Activated T-cell treated with anti-CD3 and anti-CD28 coated beads, Interleukin-2, amount 50 U/mL, for 1 hour (primary cell): ENCODE results near the gene FOSB.

Source experiments
- DNase-seq: peaks from one replicate; pipeline ENCODE4 v3.0.0-alpha.2; 2020

FOSB gene

DNA sequence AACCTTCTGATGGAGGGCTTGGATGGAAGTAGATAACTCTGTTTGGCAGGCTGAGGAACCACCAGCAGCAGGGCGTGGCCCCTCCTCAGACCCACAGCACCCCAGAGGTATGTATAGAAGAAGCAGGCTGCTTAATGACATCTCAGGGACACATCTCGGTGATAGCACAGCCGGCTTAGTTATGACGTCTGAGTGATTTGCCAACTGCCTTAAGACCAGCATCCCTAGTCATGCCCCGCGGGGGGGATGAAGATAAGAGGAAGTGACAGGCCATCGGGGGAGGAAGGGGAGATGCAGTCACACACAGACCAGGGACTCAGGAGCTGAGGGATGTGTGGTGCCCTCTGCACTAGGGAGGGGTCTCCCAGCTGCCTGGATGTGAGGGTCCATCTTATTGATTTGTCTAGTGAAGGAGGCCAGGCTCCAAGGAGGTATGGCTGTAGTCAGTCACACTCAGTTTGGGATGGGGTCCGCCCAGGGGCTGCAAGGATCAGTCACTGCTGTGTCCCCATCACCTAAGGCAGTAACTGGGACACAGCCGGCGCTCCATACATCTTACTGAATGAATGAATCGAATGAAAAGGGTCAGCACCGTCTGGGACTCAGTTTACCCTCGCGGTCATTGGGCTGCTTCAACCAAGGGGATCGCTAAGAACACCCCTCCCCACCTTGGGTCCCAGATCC, 24.9 kb upstream of the FOSB start:
- DNase-seq, result peak; percentile 50

DNA sequence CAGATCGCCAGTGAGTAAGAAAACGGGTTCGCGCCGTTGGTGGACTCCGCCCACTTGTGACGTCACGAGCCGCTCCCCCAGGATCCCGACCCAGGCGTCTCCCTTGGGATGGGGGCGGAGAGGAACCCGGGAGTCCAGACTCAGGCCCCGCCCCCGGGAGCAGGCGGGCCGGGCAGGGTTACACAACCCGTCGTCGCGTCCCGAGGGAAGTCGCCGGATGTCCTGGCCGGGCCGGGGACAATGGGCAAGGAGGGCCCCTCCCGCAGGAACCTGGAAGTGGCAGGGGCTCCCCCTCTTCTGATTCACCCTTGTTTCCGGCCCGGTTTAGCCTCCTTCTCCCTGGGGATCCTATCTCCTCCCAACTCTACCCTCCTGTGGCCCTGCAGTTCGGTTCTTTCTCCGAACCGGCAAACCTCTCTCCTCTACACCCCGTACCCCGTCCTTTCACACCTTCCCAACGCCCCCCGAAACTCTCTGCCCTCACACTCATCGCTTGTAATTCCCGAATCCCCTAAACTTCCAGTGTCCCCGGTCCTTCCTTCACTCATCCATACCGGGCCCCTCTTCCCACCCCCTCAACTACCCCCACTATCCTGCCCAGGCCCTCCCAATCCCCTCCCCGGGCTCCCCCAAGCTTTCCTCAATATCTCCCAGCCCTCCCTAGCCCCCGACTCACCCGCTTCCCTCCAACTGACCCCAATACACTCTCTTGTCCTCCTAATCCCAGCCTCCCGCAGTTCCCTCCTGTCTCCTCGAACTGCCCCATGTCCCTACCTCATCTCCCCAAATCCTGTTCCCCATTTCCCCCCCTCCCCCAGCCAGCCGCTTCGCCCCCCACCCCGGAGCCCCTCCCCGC, 24.1 kb upstream of the FOSB start:
- peak; percentile 64 for DNase-seq

DNA sequence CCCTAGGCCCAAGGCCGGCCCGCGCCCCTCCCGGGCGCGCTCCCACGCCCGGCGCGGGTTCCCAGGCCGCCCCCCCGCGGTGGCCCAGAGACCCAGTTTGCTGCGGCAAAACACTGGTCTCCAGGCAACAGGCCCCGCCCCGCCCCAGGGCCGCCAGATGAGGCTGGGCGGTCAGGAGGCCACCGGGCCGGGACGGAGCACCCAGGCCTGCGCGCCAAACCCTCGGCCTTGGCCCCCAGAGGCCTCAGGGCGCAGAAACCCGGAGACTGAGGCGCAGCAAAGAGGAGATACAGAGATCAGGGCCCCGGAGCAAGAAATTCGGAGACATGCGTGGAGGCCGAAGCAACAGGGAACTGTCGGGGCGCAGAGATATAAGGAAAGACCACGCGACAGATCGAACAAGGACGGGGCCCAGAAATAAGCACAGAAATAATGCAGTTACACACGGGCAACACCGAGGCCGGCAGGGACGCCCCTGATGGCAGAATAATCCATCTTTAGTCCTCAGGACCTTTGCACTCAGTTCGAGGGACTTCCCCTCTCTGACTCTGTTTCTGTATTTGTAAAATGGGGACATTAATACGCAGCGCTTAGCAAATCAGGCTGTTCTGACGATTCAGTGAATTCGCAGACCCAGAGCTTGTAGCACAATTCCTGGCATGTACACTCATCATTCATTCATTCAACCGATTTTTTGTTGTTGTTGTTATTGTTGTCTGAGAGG, 23.3 kb upstream of the FOSB start:
- peak; percentile 84 for DNase-seq

DNA sequence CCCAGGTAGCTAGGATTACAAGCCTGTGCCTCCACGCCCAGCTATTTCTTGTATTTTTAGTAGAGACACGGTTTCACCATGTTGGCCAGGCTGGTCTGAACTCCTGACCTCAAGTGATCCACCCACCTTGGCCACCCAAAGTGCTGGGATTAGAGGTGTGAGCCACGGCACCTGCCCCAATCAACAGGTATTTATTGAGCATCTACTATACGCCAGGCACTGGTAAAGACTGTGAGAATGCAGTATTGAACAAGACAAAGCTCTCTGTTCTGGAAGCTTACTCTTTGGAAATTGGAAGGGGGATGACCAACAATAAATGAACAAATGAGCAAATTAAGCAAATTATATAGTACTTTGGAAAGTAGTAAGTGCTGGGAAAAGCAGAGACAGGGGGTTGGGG, 22.7 kb upstream of the FOSB start:
- no peak for DNase-seq

DNA sequence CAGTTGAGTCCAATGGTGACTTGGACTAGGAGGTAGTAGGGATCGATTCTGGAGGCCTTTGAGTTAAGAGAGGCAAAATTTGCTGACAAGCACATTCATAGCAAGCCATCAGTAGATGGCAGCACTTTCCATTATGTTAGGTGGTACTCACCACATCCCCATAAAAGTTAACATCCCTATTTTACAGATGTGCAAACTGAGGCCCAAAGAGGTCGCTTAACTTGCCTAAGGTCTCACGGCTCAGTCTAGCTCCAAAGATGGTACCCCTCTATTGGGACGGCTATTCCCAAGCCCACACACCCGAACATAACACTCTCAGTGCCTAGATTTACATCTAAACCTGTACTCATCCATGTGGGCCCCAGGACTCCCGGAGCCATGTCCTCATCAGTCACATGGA, 21.5 kb upstream of the FOSB start:
- DNase-seq, result no peak

DNA sequence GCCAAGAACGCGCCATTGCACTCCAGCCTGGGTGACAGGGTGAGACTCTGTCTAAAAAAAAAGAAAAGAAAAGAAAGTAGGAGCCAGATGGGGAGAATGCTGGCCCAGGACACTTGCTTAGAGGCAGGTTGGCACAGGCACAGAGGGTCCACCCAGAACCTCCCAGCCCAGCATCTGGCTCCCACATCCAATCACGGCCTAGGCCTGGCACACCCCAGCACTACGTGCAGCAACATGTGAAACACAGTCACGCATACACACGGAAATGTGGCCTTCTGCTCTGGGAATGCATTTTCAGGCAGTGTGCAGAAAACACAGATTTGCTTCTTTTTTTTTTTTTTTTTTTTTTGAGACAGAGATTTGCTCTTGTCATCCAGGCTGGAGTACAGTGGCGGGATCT, 20.9 kb upstream of the FOSB start:
- no peak for DNase-seq

DNA sequence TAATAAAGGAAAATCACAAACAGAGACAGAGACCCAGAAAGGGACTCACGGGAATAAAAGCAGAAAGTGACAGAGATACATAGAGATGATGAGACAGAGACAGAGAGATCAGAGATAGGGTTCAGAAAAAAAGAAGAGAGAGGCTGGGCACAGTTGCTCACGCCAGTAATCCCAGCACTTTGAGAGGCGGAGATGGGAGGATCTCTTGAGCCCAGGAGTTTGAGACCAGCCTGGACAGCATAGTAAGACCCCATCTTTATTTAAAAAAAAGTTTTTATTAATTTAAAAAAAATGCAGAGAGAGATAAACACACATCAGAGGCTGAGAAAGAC, 19.4 kb upstream of the FOSB start:
- no peak for DNase-seq

DNA sequence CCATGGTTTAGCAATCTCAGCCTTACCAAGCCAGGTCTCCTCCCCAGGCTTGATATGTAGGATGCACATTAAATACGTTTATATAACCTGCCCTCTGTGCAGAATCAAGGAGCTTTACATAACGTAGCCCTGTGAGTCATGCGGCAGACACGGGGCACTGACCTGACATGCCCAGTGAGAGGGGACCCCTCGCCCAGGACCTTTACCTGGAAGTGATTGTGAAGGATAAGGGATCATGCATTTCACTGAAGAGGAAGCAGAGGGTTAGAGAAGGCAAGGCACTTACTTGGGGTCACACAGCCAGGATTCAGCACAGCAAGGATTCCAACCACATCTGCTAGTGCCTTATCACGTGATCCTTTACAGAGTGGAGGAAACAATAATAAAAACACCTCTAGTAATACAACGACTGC, 18.9 kb upstream of the FOSB start:
- DNase-seq, result no peak

DNA sequence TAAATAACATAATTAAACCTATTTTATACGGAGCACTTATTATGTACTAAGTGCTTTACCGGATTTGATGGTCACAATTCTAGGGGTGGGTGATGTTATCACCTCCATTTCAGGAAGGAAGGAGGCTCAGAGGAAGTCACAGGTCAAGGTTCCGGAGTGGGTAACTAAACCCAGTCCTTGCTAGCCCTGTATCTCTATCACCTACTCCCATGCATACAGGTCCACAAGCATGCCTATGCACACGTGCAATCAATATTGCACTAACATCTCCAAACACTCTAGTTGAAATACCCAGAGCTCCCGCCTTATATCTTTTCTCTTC, 17.8 kb upstream of the FOSB start:
- DNase-seq, result no peak

DNA sequence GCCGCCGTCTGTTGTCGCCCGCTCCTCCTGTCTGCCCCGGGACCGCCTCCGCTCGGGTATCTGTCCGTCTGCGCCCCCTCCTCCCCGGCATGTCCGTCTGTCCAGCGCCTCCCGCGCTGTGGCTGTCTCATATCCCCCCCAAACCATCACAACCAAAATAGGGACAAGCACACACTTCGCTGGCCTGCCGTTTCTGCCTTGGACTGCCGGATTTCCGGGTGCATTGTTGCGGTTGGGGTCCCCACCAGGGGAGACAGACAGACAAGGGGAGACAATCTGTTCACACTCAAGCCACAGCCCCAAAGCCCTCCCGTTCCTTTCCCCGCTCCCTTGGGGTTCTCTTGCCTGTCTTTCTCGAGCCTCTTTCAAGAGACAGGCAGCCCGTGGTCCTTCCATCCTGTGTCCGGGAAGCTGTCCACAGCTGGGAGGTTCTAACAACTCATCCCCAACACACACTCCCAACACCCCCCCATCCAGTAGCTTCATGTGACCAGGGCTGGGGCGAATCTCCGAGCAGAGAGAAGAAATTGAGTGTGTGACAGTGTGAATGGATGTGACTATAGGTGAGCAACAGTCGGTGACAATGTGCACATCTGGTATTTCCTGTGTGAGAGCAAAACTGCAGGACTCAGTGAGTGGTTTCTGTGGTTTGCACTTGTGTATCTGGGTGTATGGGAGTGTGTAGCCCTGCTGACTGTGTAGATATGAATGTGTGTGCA, 16.5 kb upstream of the FOSB start:
- DNase-seq, result no peak

DNA sequence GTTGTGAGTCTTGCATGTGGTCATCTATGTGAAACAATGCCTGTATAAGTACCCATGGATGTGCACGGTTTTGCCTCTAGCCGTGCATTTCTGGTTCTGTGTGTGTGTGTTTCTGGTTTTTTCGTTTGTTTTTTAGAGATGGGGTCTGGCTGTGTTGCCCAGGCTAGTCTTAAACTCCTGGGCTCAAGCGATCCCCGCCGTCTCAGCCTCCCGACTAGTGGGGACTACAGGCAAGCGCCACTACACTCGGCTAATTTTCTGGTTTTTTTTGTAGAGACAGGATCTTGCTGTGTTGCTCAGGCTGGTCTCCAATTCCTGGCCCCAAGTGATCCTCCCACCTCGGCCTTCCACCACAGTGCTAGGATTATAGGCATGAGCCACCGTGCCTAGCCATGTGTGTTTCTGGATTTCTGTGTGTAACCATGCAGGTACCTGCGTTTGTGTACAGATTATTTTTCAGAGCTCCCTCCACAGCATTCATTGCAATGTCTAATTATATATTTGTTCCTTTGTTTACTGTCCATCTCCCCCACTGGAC, 15.9 kb upstream of the FOSB start:
- no peak for DNase-seq

DNA sequence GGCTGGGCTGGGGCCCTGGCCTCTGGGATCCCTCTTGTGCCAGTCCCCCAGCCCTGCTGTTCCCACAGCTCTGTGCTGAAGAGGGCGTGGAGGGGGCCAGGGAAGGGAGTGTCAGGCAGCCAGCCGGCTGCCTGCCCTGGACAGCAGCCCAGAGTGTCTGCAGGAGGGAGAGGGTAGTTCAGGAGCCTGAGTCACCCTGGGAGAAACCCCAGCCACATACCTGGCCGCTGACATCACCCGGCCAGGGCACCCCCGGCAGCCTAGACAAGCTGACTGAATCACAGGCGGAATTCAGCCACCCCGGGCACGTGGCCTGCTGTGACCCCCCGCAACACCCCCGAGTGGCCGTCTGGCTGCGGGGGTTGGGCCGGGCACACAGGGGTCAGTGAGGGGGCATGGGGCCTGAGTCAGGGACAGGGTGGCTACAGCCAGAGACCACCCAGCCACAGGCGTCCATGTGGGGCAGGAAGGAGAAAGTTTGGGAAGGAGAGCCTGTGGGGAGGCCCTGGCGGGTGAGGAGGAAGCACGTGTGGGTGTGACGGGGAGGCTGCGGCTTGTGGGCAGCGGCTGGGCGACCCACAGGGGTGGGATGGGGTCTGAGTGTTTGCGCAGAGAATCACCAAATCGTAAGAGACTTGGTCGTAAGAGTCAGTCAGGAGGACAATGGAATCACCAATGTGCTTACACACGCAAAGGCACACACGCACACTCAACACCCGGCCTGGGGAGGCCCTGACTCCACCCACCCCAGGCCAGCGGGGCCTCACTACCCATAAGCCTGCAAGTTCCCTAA, 11.9 kb upstream of the FOSB start:
- DNase-seq, result peak; percentile 76

DNA sequence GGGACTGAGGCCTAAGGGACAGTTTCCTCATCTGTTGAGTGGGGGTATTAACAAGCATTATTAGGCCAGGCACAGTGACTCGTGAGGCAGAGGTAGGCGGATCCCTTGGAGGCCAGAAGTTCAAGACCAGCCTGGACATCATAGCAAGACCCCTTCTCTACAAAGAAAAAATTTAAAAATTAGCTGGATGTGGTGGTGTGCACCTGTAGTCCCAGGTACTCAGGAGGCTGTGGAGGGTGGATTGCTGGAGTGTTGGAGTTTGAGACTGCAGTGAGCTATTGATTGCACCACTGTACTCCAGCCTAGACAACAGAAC, 11.3 kb upstream of the FOSB start:
- DNase-seq, result no peak

DNA sequence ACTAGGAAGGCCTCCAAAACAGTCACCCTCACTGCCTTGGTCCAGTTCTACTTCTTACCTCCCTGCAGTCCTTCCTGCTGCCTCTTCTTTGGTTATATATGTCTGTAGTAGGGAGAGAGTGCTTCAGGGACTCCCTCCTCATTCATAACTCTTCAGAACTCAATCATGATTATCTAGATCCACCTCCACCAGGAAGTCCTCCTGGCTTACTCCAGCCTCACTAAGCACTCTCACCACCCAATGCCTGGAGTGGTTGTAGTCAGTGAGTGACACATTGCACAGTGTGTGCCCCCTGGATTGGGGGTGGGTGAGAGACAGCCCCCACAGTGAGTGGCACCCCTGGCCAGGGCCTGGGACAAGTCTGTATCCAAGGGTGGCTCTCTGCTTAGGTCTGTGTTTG, 10.0 kb upstream of the FOSB start:
- DNase-seq, result no peak

DNA sequence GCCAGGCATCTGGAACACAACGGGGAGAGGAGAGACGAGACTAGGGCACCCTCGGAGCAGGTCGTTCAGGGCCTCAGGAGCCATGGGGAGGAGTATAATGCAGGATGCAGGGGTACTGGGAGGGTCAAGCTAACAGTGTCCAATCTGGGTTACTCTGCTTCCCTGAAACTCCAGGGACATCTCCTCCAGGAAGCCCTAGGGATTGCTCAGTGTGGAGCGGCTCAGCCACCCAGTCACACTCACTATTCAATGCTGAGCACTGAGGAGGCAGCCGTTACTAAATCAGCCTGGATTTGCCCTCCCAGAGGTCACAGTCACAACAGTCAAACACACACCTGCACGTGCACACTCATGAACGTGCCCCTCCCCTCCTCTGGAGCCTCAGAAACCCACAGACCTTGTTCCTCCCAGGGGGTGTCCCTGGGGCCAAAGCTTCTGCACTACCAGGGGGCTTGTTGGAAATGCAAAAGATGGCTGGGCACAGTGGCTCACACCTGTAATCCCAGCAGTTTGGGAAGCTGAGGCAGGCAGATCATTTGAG, 6.9 kb upstream of the FOSB start:
- DNase-seq, result no peak

DNA sequence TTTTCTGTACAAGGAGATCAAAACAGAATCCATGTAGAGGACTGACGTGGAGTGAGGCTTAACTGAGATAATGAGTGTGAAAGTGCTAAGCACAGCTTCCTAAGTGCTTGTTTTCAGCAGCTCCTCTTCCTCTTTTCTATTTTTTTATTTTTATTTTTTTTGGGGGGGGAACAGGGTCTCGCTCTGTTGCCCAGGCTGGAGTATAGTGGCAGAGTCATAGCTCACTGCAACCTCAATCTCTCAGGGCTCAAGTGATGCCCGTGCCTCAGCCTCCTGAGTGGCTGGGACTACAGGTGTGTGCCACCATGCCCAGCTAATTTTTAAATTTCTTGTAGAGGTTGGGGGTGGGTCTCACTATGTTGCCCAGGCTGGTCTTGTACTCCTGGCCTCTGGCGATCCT, 5.6 kb upstream of the FOSB start:
- DNase-seq, result no peak

DNA sequence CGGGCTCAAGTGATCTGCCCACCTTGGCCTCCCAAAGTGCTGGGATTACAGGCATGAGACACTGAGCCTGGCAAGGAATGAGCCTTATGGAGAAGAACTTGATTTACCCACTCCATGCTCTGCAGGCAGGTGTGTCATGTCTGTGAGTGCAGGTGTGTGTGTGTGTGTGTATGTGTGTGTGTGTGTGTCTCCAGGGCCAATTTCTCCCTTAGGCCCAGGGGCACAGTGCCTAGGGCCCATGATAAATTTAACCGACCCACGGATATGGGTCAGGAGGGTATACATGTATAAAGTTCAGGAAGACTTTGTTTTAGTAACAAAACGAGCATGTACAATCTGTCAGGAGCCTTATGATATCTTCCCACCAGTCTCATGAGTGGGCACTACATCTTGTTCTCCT, 4.6 kb upstream of the FOSB start:
- no peak for DNase-seq

DNA sequence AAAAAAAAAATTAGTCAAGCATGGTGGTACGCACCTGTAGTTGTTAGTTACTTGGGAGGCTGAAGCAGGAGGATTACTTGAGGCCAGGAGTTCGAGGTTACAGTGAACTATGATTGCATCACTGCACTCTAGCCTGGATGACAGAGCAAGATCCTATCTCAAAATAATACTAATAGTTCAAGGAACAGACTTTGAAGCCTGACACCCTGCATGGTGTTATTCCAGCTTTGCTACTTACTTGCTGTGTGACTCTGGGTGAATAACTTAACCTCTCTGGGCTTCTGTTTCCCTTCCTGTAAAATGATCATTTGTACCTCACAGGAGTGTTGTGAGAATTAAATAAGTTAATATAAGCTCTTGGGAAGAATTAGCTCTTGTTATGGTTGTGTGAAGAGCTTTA, 3.5 kb upstream of the FOSB start:
- no peak for DNase-seq

DNA sequence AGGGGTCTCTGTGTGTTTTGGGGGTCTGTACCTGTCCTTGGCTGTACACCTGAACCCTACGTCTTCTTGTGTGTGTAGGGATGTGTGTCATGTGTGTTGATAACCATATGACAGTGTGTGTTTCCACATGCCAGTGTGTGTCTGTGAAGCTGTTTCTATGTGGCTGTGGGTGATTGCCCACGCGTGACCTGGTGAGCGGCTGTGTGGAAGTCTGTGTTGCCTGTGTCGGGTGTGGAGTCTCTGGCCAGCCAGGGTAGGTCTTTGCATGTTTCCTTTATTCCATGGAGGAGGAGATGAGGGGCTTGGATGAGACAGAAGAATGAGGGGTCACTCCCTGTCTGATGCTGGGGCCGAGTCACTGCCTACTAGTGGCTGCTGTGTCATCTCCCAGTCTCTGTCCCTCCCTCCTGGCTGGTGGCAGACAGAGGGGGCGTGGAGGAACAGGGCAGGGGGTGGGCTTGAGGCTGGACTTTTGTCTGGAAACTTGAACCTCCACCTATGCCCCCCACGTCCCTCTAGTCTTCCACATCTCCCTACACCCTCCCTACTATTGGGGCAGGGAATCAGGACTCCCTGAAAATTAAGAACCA, 2.8 kb upstream of the FOSB start:
- no peak for DNase-seq

DNA sequence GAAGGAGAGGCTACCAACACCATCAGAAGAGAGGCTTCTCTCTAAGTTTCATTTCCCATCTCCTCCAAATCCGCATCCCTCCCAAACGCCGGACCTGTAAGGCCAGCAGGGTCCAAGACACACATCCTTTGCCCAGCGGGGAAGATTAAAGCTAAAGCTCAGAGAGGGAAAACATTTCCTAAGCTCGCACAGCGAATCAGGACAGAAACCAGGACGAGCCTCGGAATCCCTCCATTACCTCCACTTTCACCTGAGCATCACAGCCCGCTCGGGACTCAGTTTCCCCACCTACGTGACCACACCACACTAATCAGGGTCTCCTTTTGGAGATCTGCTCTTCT, 711 bp upstream of the FOSB start:
- DNase-seq, result no peak

DNA sequence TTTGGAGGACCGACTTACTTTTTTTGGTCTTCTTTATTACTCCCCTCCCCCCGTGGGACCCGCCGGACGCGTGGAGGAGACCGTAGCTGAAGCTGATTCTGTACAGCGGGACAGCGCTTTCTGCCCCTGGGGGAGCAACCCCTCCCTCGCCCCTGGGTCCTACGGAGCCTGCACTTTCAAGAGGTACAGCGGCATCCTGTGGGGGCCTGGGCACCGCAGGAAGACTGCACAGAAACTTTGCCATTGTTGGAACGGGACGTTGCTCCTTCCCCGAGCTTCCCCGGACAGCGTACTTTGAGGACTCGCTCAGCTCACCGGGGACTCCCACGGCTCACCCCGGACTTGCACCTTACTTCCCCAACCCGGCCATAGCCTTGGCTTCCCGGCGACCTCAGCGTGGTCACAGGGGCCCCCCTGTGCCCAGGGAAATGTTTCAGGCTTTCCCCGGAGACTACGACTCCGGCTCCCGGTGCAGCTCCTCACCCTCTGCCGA, 409 bp downstream of the FOSB start:
- DNase-seq, result peak; percentile 67

DNA sequence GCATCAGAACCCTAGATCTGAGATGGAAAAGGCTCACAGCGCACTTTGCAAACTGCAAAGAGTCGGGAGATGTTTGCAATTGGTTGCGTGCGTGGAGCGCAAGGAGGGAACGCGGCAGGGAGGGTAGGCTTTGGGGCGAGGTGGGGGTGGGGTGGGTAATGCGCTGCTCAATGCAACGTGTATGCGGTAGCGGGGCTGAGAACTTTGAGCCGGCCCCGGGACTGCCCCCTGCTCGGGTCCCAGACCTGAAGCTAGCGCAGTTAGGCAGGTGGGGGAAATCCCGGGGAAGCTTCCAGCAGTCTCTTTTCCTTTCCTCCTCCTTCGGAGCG, 971 bp downstream of the FOSB start:
- no peak for DNase-seq
